Neutrophil (primary cell): Measurements from ENCODE around the gene DPRX.

Source experiments
- H3K27ac ChIP-seq: fragments of 200-600 bp; sonication (generic); 2 replicates; pipeline ENCODE4 v1.5.1; 2016; ENCODE audit warnings: mild to moderate bottlenecking, moderate library complexity
- H3K27me3 ChIP-seq: fragments of 200-600 bp; sonication (generic); 2 replicates; pipeline ENCODE4 v1.6.0; 2016; ENCODE audit warnings: mild to moderate bottlenecking
- H3K36me3 ChIP-seq: fragments of 200-600 bp; sonication (generic); 2 replicates; pipeline ENCODE4 v1.5.1; 2017
- H3K4me1 ChIP-seq, 2 experiments: fragments of 200-600 bp in 1 of 2; sonication (generic) in 1 of 2; 1 replicate in 1 of 2; 2 replicates in 1 of 2; pipeline versions ENCODE4 v1.5.1 to v1.6.1; 2013 to 2016; ENCODE audit warnings: low read depth in 1 of 2, low read length in 1 of 2, mild to moderate bottlenecking in 1 of 2, moderate library complexity in 1 of 2; ENCODE audit not compliant: control insufficient read depth in 1 of 2, insufficient read depth in 1 of 2
- H3K4me3 ChIP-seq, 2 experiments: fragments of 200-600 bp in 1 of 2; sonication (generic) in 1 of 2; 1 replicate in 1 of 2; 2 replicates in 1 of 2; pipeline ENCODE4 v1.5.1; 2013 to 2016; ENCODE audit warnings: low read depth in 1 of 2, low read length in 1 of 2, mild to moderate bottlenecking in 1 of 2, moderate library complexity in 1 of 2
- H3K9me3 ChIP-seq: fragments of 200-600 bp; sonication (generic); 2 replicates; pipeline ENCODE4 v1.5.1; 2016
- TF ChIP-seq, protein P1 (sequence below): fragments of 200-600 bp; sonication (generic); IDR thresholded peaks from 2 replicates; pipeline ENCODE4 v1.5.1; 2016; ENCODE audit warnings: antibody characterized with exemption

Gene DPRX

DNA sequence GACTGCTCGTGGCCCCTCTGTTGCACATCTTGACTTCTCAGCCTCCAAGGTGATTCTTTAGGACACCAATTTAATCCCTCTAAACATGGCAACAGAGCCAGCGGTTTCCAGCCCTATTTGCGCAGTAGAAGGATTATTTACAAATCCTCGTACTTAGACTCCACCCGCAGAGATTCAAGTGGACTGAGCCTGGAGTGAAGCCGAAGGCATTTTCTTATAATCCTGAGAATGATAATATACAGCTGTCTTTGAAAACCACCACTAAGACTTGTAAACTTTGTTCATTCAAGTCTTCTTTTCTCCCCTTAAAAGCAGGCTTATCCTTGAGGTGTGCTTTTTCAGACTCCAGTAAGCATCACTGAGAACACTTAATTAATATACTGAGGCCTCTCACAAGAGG is 4.8 kb upstream of the DPRX start:
- Histone ChIP-seq H3K27ac (no peak overlapping the region), H3K27me3 (no peaks in the 10 kb centered on the region), H3K4me1 (no peaks in the 10 kb centered on the region), H3K36me3 (no peaks in the 10 kb centered on the region), H3K4me3 (no peak overlapping the region), H3K9me3 (no peaks in the 10 kb centered on the region)
- TF ChIP-seq, protein P1, sequence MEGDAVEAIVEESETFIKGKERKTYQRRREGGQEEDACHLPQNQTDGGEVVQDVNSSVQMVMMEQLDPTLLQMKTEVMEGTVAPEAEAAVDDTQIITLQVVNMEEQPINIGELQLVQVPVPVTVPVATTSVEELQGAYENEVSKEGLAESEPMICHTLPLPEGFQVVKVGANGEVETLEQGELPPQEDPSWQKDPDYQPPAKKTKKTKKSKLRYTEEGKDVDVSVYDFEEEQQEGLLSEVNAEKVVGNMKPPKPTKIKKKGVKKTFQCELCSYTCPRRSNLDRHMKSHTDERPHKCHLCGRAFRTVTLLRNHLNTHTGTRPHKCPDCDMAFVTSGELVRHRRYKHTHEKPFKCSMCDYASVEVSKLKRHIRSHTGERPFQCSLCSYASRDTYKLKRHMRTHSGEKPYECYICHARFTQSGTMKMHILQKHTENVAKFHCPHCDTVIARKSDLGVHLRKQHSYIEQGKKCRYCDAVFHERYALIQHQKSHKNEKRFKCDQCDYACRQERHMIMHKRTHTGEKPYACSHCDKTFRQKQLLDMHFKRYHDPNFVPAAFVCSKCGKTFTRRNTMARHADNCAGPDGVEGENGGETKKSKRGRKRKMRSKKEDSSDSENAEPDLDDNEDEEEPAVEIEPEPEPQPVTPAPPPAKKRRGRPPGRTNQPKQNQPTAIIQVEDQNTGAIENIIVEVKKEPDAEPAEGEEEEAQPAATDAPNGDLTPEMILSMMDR, result no peak

DNA sequence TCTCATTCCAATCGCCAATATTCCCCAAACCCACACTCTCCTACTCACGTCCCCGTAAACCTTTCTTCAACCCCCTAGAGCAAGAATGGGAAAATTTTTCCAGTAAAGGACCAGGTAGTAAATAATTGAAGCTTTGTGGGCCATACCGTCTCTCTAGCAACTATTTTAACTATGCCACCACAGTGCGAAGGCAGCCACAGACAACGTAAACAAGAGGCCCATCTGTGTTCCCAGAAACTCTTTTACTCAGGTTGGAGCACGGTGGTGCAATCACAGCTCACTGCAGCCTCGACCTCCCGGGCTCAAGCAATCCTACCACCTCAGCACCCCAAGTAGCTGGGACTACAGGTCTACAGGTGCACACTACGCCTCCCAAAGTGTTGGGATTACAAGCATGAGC is 3.0 kb downstream of the DPRX start:
- H3K27me3 ChIP-seq, result no peaks in the 10 kb centered on the region
- H3K9me3 ChIP-seq, result no peaks in the 10 kb centered on the region
- no peaks in the 10 kb centered on the region for H3K36me3 ChIP-seq
- H3K27ac ChIP-seq, result no peak overlapping the region
- TF ChIP-seq, protein P1, result no peak
- no peaks in the 10 kb centered on the region for H3K4me1 ChIP-seq
- H3K4me3 ChIP-seq, result no peak overlapping the region

DNA sequence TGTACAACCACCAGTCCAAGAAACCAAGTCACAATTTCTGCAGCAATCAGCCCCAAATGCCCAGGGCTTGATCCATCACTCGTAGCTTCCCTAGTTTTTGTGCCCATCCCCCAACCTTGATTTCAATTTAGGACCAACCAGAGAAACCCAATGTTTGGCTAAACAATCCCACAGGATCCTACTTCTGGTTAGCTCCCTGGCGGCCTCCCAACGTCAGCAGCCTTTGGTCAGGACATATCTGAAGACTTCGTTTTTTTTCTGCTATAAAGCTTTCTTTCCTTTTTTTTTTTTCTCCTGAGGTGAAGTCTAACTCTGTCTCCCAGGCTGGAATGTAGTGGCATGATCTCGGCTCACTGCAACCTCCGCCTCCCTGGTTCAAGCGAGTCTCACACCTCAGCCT is 7.7 kb downstream of the DPRX start:
- TF ChIP-seq, protein P1, result no peak
- Histone ChIP-seq H3K36me3 (no peaks in the 10 kb centered on the region), H3K4me3 (no peak overlapping the region), H3K27ac (no peak overlapping the region), H3K9me3 (no peaks in the 10 kb centered on the region), H3K4me1 (no peaks in the 10 kb centered on the region), H3K27me3 (no peaks in the 10 kb centered on the region)

- Histone ChIP-seq H3K4me3 (no peak overlapping the region), H3K9me3 (no peaks in the 10 kb centered on the region), H3K27me3 (no peaks in the 10 kb centered on the region), H3K27ac (no peak overlapping the region), H3K36me3 (no peaks in the 10 kb centered on the region), H3K4me1 (no peaks in the 10 kb centered on the region)
- TF ChIP-seq, protein P1, result no peak
Observed at GRCh38 chr19:53642381-53643099, 10.7 kb downstream of the DPRX start.

GRCh38 chr19:53644061-53644816 is 12.4 kb downstream of the DPRX start:
- Histone ChIP-seq H3K4me1 (no peaks in the 10 kb centered on the region), H3K4me3 (no peak overlapping the region), H3K36me3 (no peaks in the 10 kb centered on the region), H3K9me3 (peaks cover 8% of the 10 kb centered on the region), H3K27ac (no peak overlapping the region), H3K27me3 (no peaks in the 10 kb centered on the region)
- TF ChIP-seq, protein P1, result no peak
